UCSD-AML1 (cell line): Measurements from ENCODE around the gene STIM1.

Source experiments
- DNase-seq: peaks from one replicate; lab custom pipeline; 2025; ENCODE audit not compliant: unreplicated experiment; lab: John Stamatoyannopoulos, UW

Gene STIM1

GRCh38 chr11:3946455-3947017, 91.1 kb downstream of the STIM1 start:
- no peak for DNase-seq

DNA sequence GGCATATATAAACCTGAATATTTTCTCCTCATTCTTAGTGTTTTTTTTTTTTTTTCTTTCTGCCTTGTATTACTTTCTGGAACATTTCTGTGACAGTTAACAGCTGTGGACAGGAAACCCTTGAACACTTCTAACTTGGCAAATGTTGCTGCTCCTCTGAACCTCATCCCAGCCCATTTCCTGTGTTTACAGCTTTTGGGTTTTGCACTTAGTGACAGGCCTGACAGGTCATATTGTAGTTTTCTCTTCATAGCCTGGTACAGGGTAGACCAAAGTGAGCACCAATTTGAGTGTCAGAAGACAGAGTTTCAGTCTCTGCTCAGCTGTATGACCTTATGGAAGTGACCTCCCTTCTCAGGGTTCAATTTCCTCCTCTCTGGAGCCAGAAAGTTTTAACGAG, 91.6 kb downstream of the STIM1 start:
- peak; percentile 38 for DNase-seq

- no peak for DNase-seq
Measured at GRCh38 chr11:3949125-3949524, 93.7 kb downstream of the STIM1 start.

DNA sequence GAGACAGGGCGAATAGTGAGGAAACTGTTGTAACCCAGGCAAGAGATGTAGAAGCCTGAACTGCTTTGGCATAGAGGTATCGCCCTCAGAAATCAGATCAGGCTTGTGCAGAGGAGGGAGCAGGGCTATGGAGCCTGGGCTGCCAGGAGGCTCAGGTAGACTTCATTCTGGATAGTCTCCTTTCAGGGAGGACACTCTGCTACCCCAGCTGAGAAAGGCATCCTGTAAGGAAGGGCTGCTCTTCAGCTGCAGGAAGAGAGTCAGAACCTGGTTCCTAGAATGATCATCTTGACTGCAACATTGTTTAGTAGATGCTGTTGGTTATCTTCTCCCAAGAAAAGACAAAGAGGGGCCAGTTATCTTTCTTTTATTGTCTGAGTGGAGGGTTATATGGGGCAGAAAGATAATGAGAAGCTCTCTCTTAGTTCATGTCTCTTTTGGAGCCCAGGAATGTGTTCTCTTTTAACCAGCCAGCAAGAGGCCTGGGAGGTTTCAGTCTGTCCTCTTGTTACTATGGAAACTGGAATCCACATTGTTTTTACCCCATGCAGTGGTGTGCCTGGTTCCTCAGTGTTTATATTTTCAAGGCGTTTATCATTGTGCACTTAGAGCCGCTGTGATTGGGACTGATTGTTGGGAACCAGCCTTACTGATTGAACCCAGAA, 95.7 kb downstream of the STIM1 start:
- DNase-seq: no peak

- no peak for DNase-seq
Measured at GRCh38 chr11:3952715-3953114, 97.3 kb downstream of the STIM1 start.

- DNase-seq: no peak
Measured at GRCh38 chr11:3953327-3953726, 97.9 kb downstream of the STIM1 start.

- no peak for DNase-seq
Measured at GRCh38 chr11:3954448-3955298, 99.2 kb downstream of the STIM1 start.

DNA sequence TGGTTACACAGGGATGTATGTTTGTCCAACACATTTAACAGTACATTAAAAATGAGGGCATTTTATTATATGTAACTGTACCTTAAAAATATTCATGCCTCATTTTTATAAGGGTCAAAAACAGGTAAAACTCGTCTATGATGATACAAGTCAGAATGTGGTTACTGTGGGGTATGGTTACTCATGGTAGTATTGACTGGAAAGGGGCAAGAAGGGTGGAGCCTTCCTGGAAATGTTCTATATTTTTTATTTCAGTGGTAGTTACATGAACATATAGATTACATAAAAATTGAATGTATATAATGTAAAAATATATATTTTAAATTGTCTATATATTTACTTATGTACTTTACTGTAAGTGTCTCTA, 99.8 kb downstream of the STIM1 start:
- no peak for DNase-seq

DNA sequence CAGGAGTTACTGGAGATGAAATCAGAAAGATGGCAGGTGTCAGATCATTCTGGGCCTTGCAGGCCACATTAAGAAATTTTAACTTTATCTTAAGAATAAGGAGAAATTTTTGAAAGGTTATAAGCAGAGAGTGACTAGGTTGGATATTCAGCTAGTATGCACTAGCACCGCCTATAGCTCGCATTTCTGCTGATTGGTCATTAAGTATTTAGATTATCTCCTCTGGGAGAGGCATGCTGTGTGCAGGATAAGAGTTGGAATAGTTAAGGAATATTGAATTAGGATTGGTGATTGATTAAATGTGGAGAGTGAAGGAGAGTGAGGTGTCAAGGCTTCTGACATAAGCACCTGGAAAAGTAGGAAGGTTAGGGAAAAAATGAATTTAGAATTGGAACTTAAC, 100.6 kb downstream of the STIM1 start:
- DNase-seq: no peak

DNA sequence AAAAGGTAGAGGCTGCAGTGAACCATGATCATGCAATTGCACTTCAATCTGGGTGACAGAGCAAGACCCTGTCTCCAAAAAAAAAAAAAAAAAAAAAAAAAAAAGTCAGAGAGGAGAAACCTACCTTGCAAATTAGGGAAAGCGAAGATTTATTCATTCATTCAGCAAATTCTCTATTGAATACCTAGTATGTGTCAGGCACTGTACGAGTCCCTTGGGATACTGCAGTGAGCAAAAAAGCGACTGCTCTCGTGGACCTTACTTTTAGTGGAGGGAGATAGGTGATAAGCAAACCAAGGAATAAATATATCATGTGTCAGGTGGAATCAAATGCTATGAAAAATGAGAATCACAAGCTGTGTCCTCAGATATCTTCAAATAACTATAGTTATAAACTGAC, 101.3 kb downstream of the STIM1 start:
- no peak for DNase-seq

DNA sequence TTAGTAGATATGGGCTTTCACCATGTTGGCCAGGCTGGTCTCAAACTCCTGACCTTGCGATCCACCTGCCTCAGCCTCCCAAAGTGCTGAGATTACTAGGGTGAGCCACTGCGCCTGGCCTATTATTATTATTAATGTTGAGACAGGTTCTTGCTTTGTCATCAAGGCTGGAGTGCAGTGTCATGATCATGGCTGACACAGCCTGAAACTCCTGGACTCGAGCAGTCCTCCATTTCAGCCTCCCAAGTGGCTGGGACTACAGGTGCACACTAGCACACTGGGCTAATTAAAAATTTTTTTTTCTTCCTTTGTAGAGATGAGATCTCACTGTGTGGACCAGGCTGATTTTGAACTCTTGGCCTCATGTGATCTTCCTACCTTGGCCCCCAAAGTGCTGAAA, 102.0 kb downstream of the STIM1 start:
- no peak for DNase-seq

- no peak for DNase-seq
Measured at GRCh38 chr11:3958281-3958680, 102.8 kb downstream of the STIM1 start.

DNA sequence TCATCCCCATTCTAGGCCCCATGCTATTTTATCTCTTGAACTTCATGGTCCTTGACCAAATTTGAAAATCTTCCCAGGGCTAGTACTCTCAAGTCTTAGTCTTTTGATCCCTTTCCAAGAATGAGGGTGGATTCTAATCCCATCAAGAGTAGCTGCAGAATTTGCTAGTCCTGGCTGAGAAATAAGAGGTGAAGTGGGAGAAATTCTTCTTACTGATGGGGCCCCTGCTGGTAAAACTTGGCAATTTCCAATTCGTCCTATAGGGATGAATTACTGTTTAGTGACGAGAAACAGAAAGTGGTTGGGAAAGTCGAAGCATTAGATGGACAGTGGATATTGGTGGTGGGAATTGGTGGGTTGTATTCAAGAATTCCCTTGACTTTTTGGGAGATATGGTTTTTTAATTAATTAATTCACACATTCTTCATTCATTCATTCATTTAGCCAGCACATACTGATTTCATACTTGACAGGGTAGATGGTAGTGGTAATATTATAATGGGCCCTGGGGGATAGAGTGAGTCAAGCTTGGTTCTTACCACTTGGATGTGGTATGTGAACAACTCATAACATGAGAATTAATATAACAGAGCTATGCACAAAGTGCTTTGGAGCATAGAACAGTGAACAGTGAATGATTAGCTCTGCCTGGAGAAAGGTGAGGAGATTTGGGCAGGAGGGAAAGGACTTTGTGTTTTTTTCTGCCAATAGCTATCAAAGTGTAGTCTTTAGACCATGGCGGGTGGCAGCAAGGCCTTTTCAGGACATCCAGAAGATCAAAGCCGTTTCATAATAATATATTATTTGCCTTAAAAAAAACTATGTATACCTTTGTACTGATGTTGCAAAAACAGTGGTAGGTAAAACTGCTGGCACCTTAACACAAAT, 103.8 kb downstream of the STIM1 start:
- DNase-seq: no peak

DNA sequence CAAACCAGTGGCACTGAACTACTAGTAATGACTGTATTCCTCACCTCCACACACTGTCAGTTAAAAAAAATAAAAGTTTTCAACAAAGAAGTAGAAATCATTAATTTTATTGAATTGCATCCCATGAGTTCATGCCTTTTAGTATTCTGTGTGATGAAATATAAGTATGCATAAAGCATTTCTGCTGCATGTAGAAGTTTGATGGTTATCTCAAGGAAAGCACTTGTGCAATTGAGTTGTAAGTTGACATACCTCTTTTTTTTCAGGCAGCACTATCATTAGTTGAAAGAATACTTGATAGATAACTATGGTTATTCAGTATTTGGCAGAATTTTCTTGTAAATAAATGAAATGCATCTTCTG, 104.4 kb downstream of the STIM1 start:
- no peak for DNase-seq

DNA sequence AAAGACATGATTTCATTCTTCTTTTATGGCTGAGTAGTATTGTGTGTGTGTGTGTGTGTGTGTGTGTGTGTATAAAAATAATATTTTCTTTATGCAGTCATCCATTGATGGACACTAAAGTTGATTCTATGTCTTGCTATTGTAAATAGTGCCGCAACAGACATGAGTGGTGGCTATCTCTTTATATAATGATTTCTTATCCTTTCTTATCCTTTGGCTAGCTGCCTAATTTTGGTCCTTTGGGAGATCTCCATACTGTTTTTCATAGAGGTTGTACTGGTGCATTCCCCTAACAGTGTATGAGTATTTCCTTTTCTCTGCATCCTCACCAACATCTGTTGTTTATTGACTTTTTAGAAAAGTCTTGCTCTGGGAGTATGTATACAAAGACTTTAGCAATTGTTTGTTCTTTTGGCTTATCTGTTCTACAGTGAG, 107.0 kb downstream of the STIM1 start:
- no peak for DNase-seq

DNA sequence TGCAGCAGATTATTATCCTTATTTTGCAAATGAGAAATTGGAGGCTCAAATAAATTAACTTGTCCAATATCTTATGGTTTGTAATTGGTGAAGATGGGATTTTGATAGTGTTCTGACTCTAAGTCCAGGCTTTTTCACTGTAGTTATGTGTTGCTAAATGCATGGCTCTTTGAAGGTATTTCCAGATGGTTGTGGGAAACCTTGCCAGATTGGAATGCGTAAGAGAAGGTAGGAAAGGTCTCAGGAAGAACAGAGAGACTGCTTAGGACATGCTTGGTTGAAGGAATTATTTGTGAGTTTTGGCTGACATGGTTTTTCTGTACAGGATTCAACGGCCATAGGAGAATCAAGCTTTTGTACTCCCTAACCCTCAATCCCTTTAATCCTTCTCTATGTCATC, 108.6 kb downstream of the STIM1 start:
- DNase-seq: no peak

- no peak for DNase-seq
Measured at GRCh38 chr11:3964935-3965604, 109.6 kb downstream of the STIM1 start.

DNA sequence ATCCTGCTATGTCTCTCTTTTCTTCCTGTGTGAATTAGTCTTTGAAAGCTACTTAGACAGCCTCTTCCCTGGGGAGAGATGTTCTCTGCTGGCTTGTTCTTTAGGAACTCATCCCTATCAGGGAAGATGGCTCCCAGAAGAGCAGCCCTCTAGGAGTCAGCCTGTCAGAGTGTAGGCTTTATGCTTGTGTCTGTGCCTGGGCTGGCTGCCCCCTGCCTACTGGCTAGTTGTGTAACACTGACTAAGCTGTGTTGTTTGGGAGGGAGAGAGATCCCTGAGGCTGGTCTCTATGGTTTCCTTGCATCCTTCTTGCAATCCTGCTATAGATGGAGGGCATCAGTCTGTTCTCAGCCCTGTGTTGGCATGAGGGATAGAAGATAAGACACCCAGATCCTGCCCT, 112.2 kb downstream of the STIM1 start:
- no peak for DNase-seq

DNA sequence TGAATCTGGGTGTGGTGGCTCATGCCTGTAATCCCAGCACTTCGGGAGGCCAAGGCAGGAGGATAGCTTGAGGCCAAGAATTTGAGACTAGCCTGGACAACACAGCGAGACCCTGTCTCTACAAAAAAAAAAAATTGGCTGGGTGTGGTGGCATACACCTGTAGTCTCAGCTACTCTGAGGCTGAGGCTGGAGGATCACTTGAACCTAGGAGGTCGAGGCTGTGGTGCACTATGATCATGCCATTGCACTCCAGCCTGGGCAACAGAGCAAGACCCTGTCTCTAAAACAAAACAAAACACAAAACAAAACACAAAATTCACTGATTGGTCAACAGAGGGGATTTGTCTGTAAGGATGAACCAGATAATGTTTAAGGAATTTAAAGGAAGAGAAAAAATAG, 113.7 kb downstream of the STIM1 start:
- DNase-seq: no peak

- DNase-seq: no peak
Measured at GRCh38 chr11:3969613-3970012, 114.1 kb downstream of the STIM1 start.

GRCh38 chr11:3970108-3970507, 114.6 kb downstream of the STIM1 start:
- no peak for DNase-seq
